CD4-positive, alpha-beta T cell treated with Interleukin-17A for 4 hours (primary cell): ENCODE data around the gene CPB2.

ENCODE experiments used
- DNase-seq: peaks from one replicate; pipeline ENCODE4 v3.0.0-alpha.2; 2020; ENCODE audit warnings: mixed read lengths

CPB2 gene

DNA sequence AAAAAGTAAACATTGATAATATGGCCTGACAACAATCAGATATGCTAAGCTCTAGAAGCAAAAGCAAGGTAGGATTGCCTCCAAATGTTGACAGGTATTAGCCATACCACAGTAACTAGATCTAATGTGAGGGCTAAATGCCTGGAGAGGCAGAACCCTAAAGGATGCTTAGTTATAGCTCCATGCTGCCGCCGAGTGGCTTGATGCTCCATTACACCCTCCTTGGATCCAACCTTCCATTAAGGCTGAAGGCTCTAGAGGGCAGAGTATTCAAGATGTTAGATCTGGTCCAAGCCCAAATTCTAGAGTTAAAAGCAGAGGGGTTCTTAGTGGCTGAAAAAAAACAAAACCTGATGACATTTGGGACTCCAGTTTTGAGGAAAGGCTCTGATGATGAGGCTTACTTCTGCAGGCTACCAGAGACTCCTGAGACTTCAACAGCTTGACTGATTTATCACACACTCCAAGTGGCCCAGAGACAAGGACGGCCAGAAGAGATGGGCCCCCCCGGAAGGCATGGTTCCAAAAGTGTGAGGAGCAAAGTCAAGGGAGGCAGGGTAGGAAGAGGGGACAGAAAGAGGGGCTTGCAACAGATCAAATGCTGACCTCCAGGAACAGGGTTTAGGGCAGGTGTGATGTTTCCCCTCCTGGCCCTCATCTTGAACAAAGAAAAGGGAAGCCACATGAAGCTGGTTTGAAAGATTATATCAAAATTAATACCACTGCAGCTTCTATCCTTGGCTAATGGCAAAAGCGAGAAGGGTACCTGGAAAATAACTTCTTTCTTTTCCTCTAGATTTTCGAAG, 21.9 kb upstream of the CPB2 start:
- DNase-seq, result peak; percentile 80

DNA sequence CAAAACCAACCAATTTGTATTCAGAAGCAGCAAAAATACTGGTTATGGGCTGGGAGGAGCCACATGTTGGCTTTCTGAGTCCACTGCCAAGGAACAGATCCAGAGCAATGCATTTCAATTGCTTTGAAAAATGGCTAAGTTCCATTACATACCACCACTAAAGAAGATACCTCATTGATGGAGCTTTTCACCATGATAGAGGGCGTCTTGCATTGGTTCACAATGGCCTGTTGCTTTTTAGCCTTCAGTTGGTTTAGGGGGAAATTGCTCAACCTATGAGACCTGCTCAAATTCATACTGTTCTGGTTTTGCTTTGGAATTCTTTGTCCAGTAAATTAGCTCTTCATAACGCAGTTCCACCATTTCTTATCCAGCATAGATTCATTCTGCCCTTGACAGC, 21.2 kb upstream of the CPB2 start:
- no peak for DNase-seq

DNA sequence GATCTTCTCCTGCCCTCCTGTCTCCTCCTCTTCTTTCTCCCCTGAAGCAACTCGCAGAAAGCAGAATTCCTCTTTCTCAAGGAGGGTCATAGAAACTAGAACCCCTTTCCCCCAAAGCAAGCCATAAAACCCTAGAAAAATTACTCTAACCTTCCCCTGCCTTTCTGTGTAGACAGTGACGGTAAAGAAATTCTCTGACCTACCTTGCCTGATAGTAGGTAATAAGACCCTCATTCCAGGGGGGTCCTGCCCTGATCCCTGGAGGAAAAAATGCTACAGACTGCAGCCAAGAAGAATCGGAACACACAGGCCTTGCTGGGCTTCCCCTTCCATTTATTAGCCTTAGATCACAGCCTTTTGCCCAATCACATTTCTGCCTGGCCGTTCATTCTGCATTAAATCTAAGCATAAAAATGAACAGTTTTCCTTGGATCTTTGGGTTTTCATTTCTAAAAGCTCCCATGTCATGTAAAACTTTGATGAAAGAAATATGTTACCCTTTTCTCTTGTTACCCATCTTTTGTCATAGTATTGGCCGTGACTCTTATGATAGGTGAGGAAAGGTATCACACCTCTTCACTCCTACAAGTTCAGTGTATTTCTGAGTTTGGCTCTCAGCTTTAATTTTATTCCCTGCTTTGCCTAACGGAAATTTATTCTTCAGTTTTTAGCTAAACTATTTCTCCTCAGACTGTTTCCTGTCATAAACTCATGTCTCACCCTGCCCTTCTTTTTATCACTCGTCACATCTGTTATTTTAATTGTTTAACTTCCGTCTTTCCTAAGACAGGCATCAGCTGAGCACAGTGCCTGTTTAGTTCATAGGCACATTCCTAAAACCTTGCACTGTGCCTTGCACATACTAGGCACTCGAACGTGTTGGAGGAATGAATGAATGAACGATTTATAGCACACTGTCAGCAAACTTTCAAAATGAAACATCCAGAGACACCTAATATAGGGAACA, 20.4 kb upstream of the CPB2 start:
- DNase-seq, result no peak

DNA sequence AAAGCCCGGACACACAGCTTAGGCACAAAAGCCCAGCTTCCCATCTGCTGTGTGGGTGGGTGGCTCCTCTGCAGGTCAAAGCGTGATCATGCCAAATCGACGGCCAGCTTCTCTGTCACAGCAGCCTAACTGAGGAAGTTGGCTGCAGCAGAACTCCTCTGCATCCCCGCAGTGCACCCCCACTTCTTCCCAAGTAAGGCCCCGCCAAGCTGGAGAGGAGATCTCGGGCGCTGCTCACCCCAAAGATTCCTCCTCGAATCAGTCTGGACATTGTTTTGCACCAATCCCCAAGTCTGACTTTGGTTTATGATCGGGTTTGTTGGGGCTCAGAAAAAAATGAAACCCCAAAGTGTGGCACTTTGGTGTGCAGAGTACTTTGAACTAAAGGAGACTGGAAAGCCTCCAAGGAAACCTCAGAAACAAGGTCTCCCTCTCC, 19.7 kb upstream of the CPB2 start:
- peak; percentile 35 for DNase-seq

DNA sequence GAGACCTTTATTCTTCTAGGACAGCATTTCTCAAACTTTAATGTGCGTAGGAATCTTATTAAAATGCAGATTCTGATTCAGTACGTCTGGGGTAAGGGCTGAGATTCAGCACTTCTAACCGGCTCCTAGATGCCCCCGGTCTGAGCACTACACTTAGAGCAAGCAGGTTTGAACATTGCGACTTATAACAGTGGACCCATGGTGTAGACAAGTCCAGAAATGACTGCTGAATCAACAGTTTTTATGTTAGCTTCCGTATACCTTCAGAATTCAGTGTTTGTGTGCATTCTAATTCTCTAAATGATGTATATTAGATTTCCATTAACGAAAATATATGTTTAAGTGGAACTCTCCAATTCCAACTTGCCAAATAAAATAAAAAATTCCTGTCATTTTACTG, 17.5 kb upstream of the CPB2 start:
- DNase-seq, result no peak

DNA sequence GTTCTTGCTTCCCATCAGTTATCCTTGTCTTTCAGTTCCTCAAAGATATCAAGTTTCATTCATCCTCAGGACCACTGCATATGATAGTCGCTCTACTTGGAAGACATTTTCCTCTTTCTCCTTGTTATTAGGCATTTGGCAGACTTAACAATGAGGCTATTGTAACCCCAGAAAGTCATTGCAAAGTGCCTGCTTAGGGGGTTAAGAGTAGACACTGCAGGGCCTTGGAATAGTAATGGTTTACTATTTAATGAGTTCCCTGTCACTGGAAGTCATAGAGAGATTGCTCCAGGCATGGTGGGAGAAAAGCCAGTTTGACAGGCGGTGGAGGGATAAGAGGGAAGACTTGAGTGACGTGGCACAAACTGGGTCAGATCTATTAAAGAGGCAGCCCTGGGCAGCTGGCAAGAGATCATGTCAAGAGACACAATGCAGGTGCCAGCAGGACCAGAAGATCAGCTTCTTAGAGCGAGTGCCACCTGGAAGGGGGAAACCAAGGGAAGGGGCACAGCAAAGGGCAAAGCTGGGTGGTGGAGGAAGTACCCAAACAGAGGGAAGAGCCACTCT, 16.8 kb upstream of the CPB2 start:
- DNase-seq, result no peak

DNA sequence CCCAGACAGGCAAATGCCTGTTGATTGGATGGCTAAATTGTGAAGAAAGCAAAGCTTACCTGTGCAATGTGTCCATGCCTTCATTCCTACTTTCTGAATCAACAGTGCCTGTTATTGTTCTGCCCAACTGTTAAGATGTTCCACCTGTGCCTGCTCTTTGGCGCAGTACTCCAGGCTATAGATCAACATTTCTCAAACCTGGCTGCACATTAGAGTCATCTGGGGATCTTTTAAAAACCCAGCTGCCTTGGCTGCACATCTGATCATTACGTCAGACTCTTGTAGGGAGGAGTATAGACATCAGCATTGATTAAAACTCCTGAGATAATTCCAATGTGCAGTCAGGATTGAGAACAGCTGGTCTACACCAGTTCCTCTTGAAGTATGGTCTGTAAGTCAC, 16.2 kb upstream of the CPB2 start:
- DNase-seq, result no peak

DNA sequence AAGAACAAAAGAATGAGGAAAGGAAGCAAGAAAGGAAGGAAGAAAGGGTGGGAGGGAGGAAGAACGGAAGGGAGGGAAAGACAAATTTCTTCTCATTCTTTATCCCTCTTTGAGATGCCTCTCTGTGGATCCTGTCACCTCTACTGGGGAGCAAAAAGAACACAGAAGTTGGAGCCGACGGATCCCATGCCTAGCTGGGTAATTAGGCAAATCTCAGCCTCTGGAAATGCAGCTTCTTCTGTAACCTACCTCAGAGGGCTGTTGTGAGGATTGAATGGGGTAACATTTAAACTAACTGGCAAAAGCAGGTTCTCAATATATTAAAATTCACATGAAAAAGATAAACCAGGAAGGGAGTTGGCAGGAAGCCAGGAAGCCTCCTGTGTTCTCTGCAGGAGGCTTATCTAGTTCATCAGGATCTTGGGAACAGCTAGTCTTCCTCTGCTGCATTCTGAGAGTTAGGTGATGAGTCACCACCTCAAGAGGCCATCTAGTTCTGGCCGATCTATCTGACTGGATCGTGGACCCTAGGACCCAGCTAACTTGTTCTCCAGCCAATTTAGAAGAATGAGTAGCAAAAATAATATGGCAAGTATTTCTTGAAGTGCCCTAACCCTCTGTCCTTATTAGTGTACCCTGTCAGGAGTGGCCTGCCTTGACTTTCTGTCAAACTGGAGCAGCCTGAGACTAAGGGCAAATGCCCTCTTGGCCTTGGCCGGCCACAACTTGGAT, 15.2 kb upstream of the CPB2 start:
- DNase-seq, result peak; percentile 36

DNA sequence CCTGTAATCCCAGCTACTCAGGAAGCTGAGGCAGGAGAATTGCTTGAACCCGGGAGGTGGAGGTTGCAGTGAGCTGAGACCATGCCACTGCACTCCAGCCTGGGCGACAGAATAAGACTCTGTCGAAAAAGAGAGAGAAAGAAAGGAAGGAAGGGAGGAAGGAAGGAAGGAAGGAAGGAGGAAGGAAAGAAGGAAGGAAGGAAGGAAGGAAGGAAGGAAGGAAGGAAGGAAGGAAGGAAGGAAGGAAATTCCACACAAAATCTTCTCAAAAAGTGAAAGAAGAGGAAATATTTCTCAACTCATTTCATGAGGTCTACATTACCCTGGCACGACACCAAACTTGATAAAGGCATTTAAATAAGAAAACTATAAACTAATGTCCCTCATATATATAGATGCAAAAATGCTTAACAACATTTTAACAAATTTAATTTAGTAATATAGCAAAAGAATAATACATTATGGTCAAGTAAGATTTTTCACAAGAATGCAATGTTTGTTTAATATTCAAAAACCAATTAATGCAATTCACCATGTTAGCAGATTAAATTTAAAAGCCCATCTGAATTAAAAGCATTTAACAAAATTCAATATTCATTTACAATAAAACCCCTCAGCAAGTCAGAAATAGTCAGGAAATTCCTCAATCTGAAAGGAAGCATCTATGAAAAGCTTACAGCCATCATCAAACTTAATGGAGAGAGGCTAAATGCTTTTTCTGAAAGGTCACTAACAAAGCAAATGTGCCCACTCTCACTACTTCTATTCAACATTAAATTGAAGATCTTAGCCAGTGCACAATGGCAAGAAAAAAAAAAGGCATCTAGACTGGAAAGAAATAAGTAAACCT, 12.0 kb upstream of the CPB2 start:
- no peak for DNase-seq

DNA sequence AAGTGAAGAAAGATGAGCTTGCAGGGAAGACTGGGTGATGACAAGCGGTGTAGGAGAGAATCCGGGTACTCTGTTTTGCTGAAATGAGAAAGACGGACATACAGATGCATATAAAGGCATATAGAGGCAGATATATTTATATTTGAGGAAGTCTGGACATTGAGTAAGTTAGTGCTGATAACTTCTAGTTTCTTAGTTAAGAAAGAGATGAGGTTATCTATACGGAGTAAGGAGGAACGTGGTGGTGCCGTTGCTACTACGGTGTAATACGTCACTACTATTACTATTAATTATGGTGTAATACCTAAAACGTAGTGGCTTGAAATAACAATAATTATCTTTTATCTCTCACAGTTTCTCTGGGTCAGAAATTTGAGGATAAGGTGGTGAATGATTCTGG, 9.8 kb upstream of the CPB2 start:
- DNase-seq, result no peak

DNA sequence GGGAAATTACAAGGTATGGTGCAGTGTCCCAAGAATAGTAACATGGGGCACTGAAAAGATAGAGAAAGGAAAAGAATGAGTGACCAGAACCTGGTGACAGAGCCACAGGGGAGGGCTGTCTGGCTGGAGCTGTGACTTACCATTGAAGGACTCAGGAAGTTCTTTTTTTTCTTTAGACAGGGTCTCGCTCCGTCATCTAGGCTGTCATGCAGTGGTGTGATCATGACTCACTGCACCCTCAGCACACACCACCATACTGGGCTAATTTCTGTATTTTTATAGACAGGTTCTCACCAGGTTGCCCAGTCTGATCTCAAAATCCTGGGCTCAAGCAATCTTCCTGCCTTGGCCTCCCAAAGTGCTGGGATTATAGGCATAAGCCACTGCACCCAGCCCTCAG, 8.8 kb upstream of the CPB2 start:
- no peak for DNase-seq

DNA sequence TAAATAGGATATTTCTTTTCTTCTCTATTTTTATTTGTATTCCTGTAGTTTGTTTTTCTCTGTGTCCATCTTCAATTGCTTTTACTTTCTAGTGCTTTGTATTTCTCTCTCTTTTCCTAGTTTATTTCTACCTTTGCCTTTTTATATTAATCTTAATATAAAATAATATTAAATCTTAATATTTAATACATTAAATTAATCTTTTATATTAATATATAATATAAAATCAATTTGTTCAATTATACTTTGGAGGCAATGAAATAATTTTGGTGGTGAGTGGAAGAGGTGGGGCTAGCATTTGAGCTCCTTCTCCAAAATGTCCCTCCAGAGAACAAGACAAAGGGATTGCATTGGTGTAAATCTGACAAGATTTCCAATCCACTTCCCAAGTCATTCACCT, 6.3 kb upstream of the CPB2 start:
- DNase-seq, result no peak

DNA sequence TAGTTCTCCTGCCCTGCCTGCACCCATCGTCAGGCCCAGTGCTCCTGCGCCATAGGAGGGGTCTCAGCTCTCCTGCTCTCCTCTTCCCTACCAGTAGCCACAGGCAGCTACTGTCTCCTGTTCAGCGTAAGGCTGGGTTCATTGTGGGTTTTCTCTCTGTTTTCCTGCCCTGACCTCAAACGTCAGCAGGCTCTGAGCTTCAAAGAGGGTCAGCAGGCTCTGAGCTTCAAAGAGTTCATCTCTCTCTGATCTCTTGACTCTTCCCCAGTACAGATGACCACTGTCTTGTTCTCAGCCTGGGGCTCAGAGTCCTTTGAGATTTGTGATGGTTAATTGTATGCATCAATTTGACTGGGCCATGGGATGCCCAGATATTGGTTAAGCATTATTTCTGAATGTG, 4.6 kb upstream of the CPB2 start:
- DNase-seq, result no peak

DNA sequence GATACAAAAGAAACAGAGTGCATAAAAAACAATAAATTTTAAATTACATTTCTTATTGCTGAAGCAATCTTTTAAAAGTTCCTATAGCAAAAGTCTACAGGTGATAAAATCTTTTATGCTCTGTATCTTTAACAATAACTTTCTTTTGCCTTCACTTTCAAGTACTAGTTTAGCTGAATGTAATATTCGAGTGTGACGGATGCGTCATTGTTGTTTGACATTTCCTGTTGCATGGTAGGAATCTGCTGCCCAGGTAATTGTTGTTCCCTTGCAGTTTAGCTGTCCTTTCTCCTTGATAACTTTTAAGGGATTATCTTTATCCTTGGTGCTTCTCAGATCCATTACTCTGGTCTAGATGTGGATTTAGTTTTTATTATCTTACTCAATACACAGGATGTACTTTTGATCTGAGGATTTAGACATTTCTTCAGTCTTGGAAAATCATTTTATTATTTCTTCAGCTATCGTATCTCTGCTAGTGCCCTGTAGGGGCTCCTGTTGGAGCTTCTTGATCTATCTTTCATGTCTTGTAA, 2.1 kb upstream of the CPB2 start:
- DNase-seq, result no peak

DNA sequence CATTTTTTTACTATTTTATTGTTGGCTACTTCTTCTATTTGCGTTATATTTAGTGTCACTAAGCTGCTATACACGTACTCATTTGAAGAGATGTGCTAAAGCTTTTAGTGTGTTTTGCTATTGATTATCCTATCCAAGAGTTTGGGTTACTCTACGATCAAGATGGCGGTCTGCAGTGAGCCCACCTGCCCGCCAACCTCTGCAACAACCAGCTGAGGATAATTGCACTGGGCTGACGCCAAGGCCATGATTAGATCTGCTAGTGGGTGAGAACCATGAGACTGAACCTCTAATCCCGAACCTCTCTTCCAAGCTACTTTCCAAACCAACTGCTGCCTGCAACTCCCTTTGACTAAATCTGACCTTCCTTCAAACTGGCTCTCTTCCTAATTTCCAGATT, 1.8 kb downstream of the CPB2 start:
- DNase-seq, result no peak

DNA sequence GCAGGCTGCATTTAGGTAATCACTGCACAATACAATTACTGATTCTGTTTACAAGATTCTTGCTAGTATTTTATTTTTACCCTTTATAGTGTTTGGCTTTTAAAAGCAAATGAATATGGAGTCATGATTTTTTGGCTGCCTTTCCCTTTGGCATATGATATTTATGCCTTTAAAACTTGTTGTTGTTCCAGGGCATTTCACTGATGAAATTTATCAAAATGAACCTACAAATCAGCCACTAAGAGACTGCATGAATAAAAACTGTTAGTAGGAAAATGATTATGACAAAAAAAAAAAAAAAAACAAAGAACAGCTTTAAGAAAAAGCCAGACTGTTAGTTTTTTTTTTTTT, 2.6 kb downstream of the CPB2 start:
- no peak for DNase-seq

DNA sequence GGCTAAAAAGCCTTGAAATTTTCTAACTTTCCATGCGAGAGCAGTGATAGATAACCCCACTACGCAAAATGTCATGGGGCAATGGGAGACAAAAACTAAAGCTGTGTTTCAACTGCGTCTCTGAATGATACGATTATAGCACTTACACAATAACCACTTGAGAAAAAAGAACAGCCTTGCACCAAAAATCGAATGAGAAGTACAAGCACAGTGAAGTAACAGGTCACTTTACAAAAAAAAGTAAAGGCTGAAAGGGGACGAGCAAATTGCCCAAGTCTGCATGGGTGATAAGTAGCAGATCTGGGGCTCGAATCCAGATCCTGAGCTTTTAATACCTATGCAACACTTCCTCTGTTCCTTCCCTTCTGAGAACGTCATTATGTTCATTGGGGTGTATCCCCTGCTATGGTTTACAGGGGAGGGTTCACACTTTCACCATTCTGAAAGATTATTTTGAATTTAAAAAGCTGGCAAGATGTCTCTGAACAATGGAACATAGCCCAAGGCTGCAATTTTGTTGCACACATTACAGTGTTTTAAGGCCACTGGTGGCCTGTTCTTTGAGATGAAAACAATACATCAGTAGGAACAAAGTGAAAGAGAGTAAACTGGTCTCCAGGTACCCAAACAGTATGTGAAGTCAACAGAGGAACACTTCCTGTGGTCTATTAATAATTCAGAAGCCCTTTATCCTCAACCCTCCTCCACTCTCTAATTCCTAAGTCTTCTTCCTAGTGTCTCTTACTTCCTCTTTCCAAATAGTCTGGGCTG, 3.2 kb downstream of the CPB2 start:
- DNase-seq, result no peak

DNA sequence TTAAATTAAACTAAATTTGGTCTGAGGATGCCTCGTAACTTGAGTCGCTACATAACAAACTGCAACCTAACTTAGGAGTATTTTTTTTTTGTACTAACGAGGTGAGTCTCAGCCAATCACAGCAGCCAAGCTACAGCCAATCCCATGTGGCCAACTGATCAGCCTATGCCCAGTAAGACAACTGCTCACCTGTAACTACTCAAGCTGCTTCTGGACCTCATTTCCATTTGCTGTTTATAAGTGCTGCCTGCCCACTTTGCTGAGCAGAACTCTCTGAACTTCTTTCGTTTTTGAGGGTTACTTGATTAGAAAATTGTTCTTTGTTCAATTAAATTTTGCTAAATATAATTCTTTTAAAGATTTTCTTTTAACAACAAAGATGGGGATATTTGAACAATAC, 3.8 kb downstream of the CPB2 start:
- no peak for DNase-seq

DNA sequence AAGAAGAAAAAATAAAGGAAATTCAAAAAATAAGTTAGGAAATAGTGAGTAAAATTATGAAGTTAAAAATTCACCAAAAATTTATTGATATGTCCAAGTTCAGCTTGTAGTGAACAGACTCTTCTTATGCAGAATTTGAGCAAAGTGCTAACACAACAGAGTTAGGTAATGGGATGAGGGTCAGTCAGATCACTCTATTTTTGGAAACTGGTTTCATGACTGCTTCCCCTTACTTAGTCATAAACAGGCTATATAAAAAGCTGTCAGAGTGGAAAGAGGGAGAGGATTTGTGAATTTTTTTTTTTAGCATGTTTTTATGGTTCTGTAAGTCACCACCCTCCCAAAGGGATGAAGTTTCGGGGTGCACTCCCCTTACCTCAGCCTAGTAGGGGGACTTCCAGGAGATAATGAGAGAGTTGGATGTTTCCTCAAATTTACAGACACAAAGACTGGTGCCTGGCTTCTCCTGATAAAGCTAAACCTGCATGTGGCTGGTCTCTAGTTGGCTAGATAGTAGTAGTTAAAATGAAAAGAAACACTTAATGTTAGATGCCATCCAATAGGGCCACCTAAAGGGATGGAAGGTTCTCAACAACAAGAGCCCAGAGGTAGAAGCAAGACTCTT, 4.5 kb downstream of the CPB2 start:
- no peak for DNase-seq

DNA sequence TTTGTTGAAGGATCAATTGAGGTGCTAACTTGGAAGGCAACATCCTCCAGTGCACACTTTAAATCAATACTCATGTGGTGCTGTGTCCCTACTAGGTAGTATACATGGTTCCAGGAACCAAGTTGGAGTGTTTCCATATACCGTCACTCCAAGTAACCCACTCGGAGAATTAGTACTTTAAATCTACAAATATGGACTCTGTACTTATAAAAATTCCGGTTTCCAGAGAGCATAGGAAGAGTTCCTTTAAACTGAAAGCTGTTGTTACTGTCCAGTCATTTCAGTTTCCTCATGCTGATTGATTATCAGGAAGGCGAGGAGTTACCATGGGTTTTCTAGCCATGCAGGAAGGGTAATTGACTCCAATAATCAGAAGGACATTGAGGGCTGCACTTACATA, 7.2 kb downstream of the CPB2 start:
- no peak for DNase-seq

DNA sequence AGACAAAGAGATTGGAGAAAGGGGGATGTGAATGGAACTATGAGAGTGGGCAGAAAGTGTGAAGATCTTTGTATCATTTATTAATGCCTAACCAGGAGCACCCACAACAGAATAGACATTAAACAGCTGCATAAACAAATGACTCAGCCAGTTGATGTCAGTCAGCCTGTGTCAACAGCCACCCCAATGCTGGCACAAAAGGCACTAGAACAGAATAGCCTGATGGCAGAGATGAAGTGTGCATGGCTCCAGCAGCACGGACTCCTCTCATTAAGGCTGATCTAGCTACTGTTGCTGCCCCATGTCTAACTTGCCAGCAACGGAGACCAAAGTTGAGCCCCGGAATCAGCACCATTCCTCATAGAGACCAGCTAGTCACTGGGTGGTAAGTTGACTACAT, 7.8 kb downstream of the CPB2 start:
- no peak for DNase-seq
